ENCODE results near the gene DGKQ. TPM values are rescaled to one million over a fixed set of nuclear protein-coding genes. Genes with fewer than 3 reads are reported as not detected.

Gene DGKQ
- total and polyA plus RNA-seq, 2 experiments from 2014 or later = 4.0 to 22.4 TPM

- Histone ChIP-seq H3K79me2 (replicated peaks; ENCODE audit: insufficient read depth) (0 out of 2 replicates have a peak, but pooled peaks cover 3% of the 10 kb centered on the region), H3K4me2 (no peak overlapping the region), H3K27me3 (ENCODE audit: insufficient read depth) (peaks cover 41% of the 10 kb centered on the region), H3K36me3 (ENCODE audit: insufficient read depth) (no peaks in the 10 kb centered on the region), H2AFZ (no peak overlapping the region), H3K27ac (ENCODE audit: low read depth) (no peak overlapping the region), H3K4me3 (no peak overlapping the region), H4K20me1 (replicated peaks; ENCODE audit: insufficient read depth) (peaks cover 6% of the 10 kb centered on the region; the same call in 1 of the 2 replicates), H3F3A (replicated peaks; ENCODE audit: low read depth) (0 out of 2 replicates have a peak, but pooled peaks cover 5% of the 10 kb centered on the region), H3K9me2 (ENCODE audit: insufficient read depth) (no peaks in the 10 kb centered on the region), H3K4me1 (ENCODE audit: insufficient read depth) (peaks cover 5% of the 10 kb centered on the region; the same call in 1 of the 2 replicates)
- no peak overlapping the region for H3K27ac Mint-ChIP-seq
- ATAC-seq = no peak
- H3K4me3 Mint-ChIP-seq = no peak overlapping the region
- no peaks in the 10 kb centered on the region; the same call in 2 of the 3 replicates for H3K36me3 Mint-ChIP-seq (ENCODE audit: low read depth)
- H3K27me3 Mint-ChIP-seq (ENCODE audit: insufficient read depth, low read depth, poor library complexity) = peaks cover 38% of the 10 kb centered on the region
- peaks cover 8% of the 10 kb centered on the region; the same call in 2 of the 3 replicates for H3K4me1 Mint-ChIP-seq
- peaks cover 7% of the 10 kb centered on the region; the same call in 2 of the 3 replicates for H3K9me3 Mint-ChIP-seq
- no peak for DNase-seq (ENCODE audit: low spot score)
- TF ChIP-seq ETS1 (IDR thresholded peaks at IDR 0.05) = no peak
- TF ChIP-seq EZH2phosphoT487 (IDR thresholded peaks at IDR 0.05; ENCODE audit: unreplicated experiment) = no peak
- TF ChIP-seq NANOG (IDR thresholded peaks at IDR 0.05; ENCODE audit: borderline replicate concordance) = no peak
- no peak for TF ChIP-seq EZH2 (IDR thresholded peaks at IDR 0.05; ENCODE audit: low read depth, unreplicated experiment)
- no peak for TF ChIP-seq STAT1 (IDR thresholded peaks at IDR 0.05; ENCODE audit: unreplicated experiment)
- TF ChIP-seq ZNF114 (CRISPR knock-in tag; IDR thresholded peaks at IDR 0.05) = no peak
- TF ChIP-seq CTCF (conservative IDR thresholded peaks at IDR 0.05; ENCODE audit: low read depth in 2 of 2) = no peak
- no peak for TF ChIP-seq CREB1 (CRISPR knock-in tag; IDR thresholded peaks at IDR 0.05; ENCODE audit: low read depth)
- no peak for TF ChIP-seq JUNB (IDR thresholded peaks at IDR 0.05; ENCODE audit: unreplicated experiment)
- TF ChIP-seq ZNF331 (CRISPR knock-in tag; IDR thresholded peaks at IDR 0.05; ENCODE audit: low read depth) = no peak
- TF ChIP-seq REST (IDR thresholded peaks at IDR 0.05; ENCODE audit: unreplicated experiment) = no peak
- TF ChIP-seq ZNF462 (CRISPR knock-in tag; IDR thresholded peaks at IDR 0.05) = no peak
- no peak for TF ChIP-seq POLR2AphosphoS5 (IDR thresholded peaks at IDR 0.05; ENCODE audit: low read depth)
These were observed 38.3 kb upstream of the DGKQ start for GRCh38 chr4:1011666-1012033.

Data from GM23338 (cell line).